NCI-H2029 (cell line): ENCODE results near the gene ZNF503.
A peak's percentile ranks its signal among the peaks of the same experiment; 100 is the strongest.

Experiments
- DNase-seq: peaks from one replicate; lab custom pipeline; 2025; lab: John Stamatoyannopoulos, UW

The ZNF503 gene, protein sequence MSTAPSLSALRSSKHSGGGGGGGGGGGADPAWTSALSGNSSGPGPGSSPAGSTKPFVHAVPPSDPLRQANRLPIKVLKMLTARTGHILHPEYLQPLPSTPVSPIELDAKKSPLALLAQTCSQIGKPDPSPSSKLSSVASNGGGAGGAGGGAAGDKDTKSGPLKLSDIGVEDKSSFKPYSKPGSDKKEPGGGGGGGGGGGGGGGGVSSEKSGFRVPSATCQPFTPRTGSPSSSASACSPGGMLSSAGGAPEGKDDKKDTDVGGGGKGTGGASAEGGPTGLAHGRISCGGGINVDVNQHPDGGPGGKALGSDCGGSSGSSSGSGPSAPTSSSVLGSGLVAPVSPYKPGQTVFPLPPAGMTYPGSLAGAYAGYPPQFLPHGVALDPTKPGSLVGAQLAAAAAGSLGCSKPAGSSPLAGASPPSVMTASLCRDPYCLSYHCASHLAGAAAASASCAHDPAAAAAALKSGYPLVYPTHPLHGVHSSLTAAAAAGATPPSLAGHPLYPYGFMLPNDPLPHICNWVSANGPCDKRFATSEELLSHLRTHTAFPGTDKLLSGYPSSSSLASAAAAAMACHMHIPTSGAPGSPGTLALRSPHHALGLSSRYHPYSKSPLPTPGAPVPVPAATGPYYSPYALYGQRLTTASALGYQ

DNA sequence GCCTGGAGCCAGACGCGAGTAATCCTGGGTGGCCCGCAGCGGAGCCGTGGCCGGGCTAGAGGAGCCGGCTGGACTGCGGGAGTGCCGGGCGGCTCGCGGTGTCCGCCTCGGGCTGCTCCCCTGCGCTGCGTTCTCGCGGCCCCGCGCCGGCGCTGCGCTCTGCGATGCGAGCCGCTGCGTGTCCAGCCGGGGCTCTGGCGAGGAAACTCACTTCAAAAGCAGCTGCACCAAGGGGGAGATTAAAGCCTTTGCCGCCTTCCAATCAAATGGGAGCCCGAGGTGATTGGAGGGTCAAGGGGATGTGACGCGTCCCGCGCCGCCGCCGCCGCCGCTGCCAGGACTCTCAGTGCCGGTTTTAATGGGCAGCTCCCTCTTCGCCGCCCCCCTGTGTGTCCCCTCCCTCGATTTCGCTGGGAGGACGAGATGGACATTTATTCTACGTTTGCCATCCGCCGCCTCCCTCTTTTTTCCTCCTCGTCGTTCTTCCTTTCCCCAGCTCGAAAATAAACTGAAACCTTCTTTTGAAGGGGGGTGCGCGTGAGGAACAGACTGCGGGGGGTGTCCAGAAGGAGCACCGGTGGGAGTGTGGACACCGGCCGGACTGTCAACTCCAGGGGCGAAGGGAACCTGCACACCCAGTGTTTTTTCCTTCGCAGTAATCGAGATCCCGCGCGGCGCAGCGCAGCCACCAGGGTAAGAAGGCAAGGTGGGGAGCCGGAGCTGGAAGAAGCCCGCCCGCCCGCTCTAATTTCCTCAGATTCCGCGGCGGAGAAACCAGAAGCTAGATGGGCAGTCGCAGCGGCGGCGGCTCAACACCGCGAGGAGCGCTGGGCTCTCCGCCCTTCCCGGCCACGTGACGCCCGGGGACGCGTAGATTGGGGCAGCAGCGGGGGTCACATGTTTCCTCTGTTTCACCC, at the start of gene ZNF503:
TSS of gene ZNF503 (minus strand) at position 196 of the 917 bp plus-strand sequence. CDS start 345 bp downstream, outside the sequence.
- DNase-seq, result peak; percentile 90

DNA sequence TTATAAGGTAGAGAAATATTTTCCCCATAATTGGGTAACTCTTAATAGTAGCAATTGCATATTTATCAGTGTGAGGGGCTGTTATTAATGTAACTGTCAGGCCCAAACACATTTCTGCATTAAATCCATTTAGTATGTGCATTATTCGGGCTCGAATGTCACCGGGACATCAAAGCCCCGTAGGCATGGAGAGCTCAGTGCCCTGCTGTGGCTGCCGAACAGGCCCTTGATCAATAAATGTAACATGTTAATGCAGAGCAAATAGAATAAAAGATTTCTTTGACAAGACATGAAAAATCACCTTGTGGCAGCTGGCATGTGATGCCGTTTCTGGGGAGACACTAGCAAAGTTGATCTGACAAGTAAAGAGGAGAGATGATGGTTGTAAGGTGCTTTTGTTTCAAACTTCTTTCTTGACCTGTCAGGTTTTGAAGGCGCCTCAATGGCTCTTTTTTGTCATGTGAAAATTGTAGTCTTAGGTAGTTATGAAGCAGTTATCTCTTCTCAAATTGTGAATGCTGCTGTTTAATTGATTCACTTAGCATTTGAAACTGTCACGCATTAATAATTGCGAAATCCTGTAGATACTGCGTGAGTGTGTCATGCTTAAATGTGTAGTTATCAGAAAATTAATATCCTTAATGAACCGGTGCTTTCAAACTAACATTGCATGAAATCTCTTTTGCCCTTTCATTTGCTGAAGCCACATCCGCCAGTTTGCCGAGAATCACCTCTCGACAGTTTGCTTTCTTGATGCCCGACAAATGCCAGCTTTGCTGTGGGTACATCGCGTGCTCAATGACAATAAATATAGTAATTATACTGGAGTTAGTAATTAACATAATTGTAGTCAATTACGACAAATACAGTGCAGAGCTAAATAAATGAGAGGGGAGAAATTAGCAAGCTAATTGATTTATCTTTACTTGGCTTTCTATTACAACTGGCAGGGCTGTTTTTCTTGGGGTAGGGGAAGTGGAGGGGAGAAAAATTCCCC, 49.4 kb upstream of the ZNF503 start:
- no peak for DNase-seq

GRCh38 chr10:75450075-75450445, 48.5 kb upstream of the ZNF503 start:
- no peak for DNase-seq

DNA sequence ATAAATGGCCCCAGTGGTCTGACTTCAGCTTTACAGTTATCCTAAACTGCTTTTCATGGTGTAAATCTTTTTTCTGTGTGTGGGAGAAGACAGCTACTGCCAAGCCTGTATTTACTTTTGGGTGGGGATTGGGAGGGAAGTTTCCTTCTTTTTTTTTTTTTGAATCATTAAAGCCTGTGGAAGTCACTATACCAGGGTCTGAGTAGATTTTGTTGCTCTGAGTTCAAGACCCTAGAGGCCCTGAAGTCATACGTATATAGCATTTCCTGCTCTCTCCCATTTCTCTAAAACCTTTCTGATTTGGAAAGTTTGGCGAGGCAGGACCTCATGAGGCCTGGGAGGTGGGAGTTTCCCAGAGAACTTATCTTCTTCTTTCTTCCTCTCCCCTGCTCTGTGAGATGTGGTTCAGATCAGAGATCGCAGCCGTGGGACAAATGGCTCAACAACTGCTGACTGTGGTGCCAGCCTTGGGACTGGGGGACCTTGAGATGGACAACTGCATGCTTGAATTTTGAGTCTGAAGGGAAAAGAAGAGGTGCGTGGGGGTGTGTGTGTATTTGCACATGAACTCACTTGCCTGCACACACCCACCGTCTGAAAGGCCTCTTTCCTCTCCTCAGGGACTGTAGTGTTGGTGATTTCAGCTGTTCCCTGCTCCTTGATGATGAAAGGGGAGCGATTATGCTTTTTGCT, 48.0 kb upstream of the ZNF503 start:
- DNase-seq, result no peak

- DNase-seq, result no peak
These were observed 46.6 kb upstream of the ZNF503 start for GRCh38 chr10:75448166-75448565.

GRCh38 chr10:75446508-75446907, 44.9 kb upstream of the ZNF503 start:
- DNase-seq, result no peak

DNA sequence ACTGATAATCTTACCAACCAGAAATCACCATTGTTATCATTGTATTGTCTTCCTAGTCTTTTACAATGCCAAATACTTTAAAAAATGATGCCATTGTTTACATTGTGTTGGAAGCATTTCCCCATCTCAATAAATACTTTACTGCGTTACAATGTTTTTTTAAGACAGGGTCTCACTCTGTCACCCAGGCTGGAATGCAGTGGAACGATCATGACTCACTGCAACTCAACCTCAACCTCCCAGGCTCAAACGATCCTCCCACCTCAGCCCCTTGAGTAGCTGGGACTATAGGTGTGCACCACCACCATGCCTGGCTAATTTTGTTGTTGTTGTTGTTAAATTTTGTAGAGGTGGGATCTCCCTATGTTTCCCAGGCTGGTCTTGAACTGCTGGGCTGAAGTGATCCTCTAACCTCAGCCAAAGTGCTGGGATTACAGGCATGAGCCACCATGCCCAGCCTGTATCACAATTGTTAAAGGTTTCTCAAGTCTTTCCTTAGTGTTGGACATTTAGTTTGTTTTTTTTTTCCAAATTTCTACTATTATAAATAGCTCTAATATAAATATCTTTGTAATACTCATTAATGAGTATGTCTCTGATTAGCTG, 43.3 kb upstream of the ZNF503 start:
- no peak for DNase-seq

GRCh38 chr10:75443362-75443761, 41.8 kb upstream of the ZNF503 start:
- no peak for DNase-seq

DNA sequence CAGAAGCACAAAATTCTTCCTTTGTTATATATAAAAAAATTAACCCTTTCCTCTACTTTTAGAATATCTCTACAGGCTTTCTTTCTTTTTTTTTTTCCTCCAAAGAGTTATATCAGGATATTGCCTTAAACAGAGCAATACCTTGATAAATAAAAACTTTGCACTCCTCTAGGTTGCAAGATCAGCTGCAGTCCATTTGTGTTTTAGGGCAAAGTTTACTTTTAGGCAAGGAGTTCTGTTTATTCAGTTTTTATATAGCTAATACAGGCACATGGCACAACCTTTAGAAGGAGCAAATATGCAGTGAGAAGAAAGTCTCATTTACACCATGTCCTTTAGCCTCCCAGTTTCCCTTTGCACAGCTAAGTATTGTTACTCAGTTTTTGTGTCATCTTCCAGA, 40.1 kb upstream of the ZNF503 start:
- DNase-seq, result no peak

GRCh38 chr10:75441196-75441595, 39.6 kb upstream of the ZNF503 start:
- no peak for DNase-seq

- DNase-seq, result no peak
These were observed 38.8 kb upstream of the ZNF503 start for GRCh38 chr10:75440271-75440793.

GRCh38 chr10:75439811-75440210, 38.2 kb upstream of the ZNF503 start:
- DNase-seq, result no peak

DNA sequence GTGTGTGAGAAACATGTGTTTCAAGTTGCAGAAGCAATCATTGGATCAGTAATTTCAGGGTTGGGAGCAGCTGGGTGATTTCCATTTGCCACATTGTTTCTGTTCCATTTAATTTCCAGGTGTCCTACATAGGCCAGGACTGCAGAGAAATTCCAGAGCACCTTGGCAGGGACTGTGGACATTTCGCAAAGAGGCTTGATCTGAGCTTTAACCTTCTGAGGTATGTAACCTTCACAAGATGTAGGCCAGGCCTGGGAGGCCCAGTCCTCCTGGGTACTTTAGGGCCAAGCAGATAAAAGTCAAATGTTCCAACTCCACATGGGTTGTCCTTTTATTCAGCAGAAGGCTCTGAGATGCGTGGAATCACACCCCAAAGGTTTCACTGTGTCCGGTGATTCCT, 36.7 kb upstream of the ZNF503 start:
- no peak for DNase-seq

GRCh38 chr10:75437693-75438092, 36.1 kb upstream of the ZNF503 start:
- DNase-seq, result no peak

DNA sequence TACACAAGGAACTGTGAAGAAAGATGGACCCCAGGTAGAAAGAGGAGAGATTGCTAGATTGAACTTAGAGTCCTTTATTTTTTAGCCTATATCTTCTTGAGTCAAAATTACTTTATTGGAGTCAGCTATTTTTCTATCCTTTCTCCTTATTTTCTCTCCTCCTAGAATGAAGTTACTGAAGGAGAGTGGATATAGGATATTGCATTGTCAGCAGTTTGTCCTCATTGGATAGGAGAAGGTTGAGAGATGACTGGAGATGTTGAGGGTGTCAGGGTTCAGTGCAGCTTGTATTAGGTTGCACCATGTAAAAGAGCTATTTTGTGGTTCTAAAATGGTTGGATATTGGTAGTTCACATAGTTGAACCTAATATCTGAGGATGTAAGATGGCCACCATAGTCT, 35.3 kb upstream of the ZNF503 start:
- DNase-seq, result no peak

DNA sequence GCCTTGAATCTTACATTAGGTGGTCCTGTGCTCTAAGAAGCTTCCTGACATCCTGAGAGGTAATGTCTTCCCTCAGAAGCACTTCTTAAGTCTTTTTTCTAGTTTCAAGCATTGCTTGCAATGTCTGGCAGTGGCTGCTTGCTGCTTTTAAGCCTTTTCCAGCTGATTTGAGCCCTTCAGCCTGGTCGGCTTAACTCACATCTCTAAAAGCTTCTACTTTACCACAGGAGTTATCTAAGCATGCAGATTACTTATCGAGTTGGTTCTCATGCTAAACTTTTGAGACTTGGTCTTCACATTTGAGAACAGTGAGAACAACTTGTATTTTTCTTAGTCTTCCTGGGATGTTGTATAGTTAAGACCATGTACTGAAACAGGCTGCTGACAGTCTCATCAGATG, 33.7 kb upstream of the ZNF503 start:
- DNase-seq, result no peak

DNA sequence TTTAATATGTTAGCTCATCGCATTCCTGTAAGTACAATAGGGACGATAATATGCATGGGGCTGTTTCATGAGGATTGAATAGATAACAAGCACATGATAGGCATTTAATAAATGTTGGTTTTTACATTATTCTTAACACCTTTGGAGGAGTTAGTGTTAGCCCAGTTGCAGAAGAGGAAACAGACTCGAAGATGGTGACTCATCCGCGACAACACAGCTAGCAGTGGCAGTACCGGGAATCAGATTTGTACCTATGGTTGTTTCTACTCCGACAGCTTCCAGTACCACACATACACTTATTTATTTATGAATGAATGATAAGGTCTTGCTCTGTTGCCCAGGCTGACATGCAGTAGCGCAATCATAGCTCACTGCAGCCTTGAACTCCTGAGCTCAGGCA, 32.7 kb upstream of the ZNF503 start:
- no peak for DNase-seq

DNA sequence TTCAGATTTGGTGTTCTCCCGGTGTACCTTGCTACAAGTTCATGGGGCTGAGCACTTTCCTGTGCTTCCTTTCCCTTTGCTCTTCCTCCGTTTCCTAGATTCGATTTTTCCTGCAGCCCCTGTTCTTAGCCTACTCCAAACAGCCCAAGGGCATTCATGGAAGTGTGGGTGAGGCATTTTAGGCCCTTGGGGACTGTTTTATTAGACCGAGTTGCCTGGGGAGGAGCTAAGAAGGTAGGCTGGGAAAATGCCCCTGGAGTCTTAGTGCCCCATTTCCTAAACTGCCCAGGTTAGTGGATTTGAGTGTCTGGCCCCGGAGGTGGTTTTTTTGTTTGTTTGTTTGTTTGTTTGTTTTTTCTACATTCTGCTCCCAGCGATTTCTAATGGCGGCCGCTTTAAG, 31.7 kb upstream of the ZNF503 start:
- no peak for DNase-seq

DNA sequence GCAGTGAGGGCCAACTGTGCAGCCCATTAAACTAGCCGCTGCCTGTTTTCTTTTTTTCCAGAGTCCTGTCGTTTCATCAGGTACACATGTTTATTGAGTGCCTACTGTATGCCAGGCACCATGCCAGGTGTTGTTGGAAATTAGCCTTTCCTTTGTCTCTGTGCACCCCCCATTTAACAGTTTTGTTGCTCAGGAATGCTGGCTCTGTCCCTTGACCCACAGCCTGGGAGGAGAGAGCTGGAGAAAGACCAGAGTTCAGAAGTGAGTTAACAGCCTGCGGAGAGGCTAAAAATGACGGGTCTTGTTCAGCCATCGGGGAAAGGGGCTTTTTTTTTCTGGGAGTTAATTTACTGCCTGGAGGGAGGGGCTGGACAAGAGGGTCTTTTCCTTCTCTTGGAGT, 31.2 kb upstream of the ZNF503 start:
- no peak for DNase-seq

GRCh38 chr10:75432176-75432575, 30.6 kb upstream of the ZNF503 start:
- DNase-seq, result no peak
